HG03066 (cell line): ENCODE data around the gene CDCP2.
"Not testable (repeated sequence)": the region's sequence is repeated elsewhere in the genome, so short reads cannot be mapped to it uniquely, and the experiment has no call there.

Source experiments
- ATAC-seq: cut with Tn5 transposase; IDR thresholded peaks from one replicate; pipeline ENCODE4 v1.9.1; 2021; ENCODE audit warnings: low read depth; ENCODE audit not compliant: unreplicated experiment

CDCP2 gene

GRCh38 chr1:54168206-54168965, 15.6 kb upstream of the CDCP2 start:
- ATAC-seq, result no peak

GRCh38 chr1:54167422-54168139, 14.8 kb upstream of the CDCP2 start:
- no peak for ATAC-seq

GRCh38 chr1:54166357-54166756, 13.6 kb upstream of the CDCP2 start:
- ATAC-seq, result not testable (repeated sequence)

- no peak for ATAC-seq
Measured at GRCh38 chr1:54165146-54165545, 12.3 kb upstream of the CDCP2 start.

GRCh38 chr1:54163573-54163972, 10.8 kb upstream of the CDCP2 start:
- no peak for ATAC-seq

- no peak for ATAC-seq
Measured at GRCh38 chr1:54163051-54163450, 10.3 kb upstream of the CDCP2 start.

GRCh38 chr1:54161495-54162168, 8.8 kb upstream of the CDCP2 start:
- ATAC-seq, result no peak

- no peak for ATAC-seq
Measured at GRCh38 chr1:54160351-54160750, 7.6 kb upstream of the CDCP2 start.

- ATAC-seq, result no peak
Measured at GRCh38 chr1:54159733-54160316, 7.0 kb upstream of the CDCP2 start.

GRCh38 chr1:54158071-54158470, 5.3 kb upstream of the CDCP2 start:
- ATAC-seq, result no peak

GRCh38 chr1:54157401-54157800, 4.6 kb upstream of the CDCP2 start:
- ATAC-seq, result no peak

GRCh38 chr1:54156986-54157385, 4.2 kb upstream of the CDCP2 start:
- ATAC-seq, result no peak

GRCh38 chr1:54156201-54156600, 3.4 kb upstream of the CDCP2 start:
- no peak for ATAC-seq

- no peak for ATAC-seq
Measured at GRCh38 chr1:54153535-54154439, 987 bp upstream of the CDCP2 start.

- no peak for ATAC-seq
Measured at GRCh38 chr1:54151013-54151412, 1.8 kb downstream of the CDCP2 start.

GRCh38 chr1:54149734-54150133, 3.1 kb downstream of the CDCP2 start:
- ATAC-seq, result no peak

GRCh38 chr1:54144366-54144765, 8.4 kb downstream of the CDCP2 start:
- ATAC-seq, result no peak

GRCh38 chr1:54142146-54142900, 10.5 kb downstream of the CDCP2 start:
- no peak for ATAC-seq

- ATAC-seq, result no peak
Measured at GRCh38 chr1:54139711-54140110, 13.1 kb downstream of the CDCP2 start.
